Ovary (tissue), 3 donors: ENCODE results near the gene NRSN2.
"Not testable (repeated sequence)": the region's sequence is repeated elsewhere in the genome, so short reads cannot be mapped to it uniquely, and the experiment has no call there.

Source experiments
- EP300 ChIP-seq: sonication (generic); formaldehyde crosslinking; IDR thresholded peaks from one replicate; pipeline ENCODE4 v1.6.1; 2017; ENCODE audit warnings: antibody characterized with exemption
- POLR2A ChIP-seq: fragments of 450-650 bp; IDR thresholded peaks from one replicate; pipeline ENCODE4 v1.6.1; 2017; ENCODE audit warnings: antibody characterized with exemption, mild to moderate bottlenecking, moderate library complexity
- TF ChIP-seq, protein P1 (sequence below), 3 donors: fragments of 450-650 bp in 2 of 3; fragments of 200-600 bp in 1 of 3; IDR thresholded peaks; one replicate each; pipeline versions ENCODE4 v1.5.1 to v1.8.0; 2016 to 2022; ENCODE audit warnings: antibody characterized with exemption in 3 of 3, mild to moderate bottlenecking in 1 of 3
- donor health status: DM: no; HTN: no; CAD: no.

- not testable (repeated sequence) for TF ChIP-seq POLR2A, EP300
- TF ChIP-seq, protein P1, sequence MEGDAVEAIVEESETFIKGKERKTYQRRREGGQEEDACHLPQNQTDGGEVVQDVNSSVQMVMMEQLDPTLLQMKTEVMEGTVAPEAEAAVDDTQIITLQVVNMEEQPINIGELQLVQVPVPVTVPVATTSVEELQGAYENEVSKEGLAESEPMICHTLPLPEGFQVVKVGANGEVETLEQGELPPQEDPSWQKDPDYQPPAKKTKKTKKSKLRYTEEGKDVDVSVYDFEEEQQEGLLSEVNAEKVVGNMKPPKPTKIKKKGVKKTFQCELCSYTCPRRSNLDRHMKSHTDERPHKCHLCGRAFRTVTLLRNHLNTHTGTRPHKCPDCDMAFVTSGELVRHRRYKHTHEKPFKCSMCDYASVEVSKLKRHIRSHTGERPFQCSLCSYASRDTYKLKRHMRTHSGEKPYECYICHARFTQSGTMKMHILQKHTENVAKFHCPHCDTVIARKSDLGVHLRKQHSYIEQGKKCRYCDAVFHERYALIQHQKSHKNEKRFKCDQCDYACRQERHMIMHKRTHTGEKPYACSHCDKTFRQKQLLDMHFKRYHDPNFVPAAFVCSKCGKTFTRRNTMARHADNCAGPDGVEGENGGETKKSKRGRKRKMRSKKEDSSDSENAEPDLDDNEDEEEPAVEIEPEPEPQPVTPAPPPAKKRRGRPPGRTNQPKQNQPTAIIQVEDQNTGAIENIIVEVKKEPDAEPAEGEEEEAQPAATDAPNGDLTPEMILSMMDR (IDR thresholded peaks at IDR 0.05), result not testable (repeated sequence)
Observed at GRCh38 chr20:336040-336439, 10.9 kb upstream of the NRSN2 start.
